ENCODE data around the gene GHSR. TPM values are rescaled to one million over a fixed set of nuclear protein-coding genes. Genes with fewer than 3 reads are reported as not detected.

The GHSR gene
- total RNA-seq, 1 donor from 2014 or later: not detected

DNA sequence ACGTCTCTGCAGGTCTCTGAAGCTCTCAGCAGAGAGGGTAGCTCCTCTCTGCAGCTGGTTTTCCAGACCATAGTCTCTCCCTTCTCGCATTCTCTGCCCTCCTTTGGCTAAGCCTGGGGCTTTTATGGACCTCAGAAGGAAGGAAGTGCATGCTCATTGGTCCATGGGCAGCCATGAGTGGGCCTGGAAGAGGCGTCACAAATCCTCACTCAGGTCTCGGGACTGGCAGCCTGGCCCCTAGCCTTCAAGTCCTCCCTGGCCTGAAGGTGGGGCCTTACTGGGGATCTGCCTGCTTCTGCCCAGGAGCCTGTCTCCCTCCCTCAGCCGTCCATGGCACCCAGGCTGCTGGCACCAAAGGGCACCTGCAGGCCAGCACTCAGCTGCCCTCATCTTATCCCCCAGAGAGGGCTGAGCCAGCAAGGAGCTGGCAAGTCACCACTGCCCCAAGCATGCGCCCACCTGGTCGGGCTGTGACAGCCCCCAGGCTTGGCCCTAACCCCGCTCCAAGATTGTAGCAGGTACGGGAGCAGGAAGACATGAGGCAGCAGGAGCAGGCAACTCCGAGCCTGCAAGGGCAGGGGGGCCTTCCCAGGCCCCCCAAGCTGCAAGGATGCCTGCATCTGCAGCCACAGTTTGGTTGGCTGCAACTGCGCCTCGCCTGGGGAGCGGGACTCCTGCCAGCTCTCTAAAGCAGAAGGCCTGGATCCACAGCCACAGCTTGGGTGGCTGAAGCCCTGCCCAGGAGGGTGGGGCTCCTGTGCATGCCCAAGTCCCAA, 37.4 kb downstream of the GHSR start:
- TF ChIP-seq, protein P1, sequence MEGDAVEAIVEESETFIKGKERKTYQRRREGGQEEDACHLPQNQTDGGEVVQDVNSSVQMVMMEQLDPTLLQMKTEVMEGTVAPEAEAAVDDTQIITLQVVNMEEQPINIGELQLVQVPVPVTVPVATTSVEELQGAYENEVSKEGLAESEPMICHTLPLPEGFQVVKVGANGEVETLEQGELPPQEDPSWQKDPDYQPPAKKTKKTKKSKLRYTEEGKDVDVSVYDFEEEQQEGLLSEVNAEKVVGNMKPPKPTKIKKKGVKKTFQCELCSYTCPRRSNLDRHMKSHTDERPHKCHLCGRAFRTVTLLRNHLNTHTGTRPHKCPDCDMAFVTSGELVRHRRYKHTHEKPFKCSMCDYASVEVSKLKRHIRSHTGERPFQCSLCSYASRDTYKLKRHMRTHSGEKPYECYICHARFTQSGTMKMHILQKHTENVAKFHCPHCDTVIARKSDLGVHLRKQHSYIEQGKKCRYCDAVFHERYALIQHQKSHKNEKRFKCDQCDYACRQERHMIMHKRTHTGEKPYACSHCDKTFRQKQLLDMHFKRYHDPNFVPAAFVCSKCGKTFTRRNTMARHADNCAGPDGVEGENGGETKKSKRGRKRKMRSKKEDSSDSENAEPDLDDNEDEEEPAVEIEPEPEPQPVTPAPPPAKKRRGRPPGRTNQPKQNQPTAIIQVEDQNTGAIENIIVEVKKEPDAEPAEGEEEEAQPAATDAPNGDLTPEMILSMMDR (IDR thresholded peaks at IDR 0.05): no peak

DNA sequence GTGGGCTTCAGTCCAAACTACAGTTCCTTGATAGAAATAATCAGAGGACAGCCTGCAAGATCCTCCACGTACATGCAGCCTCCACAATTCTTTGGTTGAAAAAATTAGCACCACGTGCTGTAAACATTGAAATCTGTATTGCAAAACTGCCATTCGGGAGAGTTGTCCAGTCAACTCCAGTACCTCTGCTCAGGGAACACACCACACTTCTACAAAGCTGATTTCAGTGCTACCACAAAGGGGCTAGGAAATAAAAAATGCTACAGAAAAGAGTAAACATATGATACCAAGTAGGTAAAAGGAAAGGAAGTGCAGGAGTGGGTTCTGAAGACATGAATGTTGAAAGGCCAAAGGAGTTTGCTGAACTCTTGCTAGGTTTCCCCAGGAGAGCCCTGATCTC, 40.4 kb downstream of the GHSR start:
- intact Hi-C loops (cut with micrococcal nuclease): no loop called here
- Mint-ChIP-seq H3K9me3 (peaks cover 3% of the 10 kb centered on the region), H3K4me1 (no peaks in the 10 kb centered on the region), H3K27me3 (peaks cover 7% of the 10 kb centered on the region), H3K4me3 (no peak overlapping the region), H3K36me3 (ENCODE audit: low read depth) (no peaks in the 10 kb centered on the region), H3K27ac (no peak overlapping the region)
- DNase-seq (no peak), ATAC-seq (ENCODE audit: low read depth) (no peak)
- TF ChIP-seq, protein P1 (IDR thresholded peaks at IDR 0.05): no peak
- ChIA-PET CTCF (no interaction called here), POLR2A (no interaction called here)

More for the DNA sequence above, 37.4 kb downstream of the GHSR start:
- no peak for DNase-seq
- ChIA-PET POLR2A (no interaction called here), CTCF (interaction anchor here (0.6 kb wide), 1 partner anchor 78 kb away, joined by 3 read pairs; no protein-coding TSS in a partner anchor)
- intact Hi-C loops (cut with micrococcal nuclease): no loop called here
- peaks cover 3% of the 10 kb centered on the region for H3K9me3 Mint-ChIP-seq
- no peaks in the 10 kb centered on the region for H3K36me3 Mint-ChIP-seq (ENCODE audit: low read depth)
- no peak overlapping the region for H3K4me3 Mint-ChIP-seq
- peaks cover 6% of the 10 kb centered on the region for H3K27me3 Mint-ChIP-seq
- H3K27ac Mint-ChIP-seq: no peak overlapping the region
- no peak for ATAC-seq (ENCODE audit: low read depth)
- no peaks in the 10 kb centered on the region for H3K4me1 Mint-ChIP-seq

DNA sequence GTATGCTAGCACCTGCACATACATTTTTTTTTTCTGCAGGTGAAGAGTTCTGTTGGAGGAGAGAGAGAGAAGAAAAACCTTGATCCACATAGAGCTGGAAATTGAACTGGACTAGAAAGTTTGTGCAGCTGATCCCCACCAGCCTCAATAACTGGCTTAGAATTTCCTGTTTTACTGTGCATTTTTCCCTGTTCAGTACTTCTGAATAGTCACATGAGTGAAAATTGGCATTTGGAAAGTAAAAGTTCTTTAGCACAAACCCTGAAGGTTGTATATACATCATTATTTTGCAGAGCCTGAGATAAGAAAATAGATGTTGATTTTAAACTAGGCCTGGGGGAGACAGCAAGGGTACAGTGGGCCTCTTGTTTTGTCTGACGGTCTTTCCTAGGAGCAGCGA, 42.3 kb downstream of the GHSR start:
- ATAC-seq (ENCODE audit: low read depth): no peak
- ChIA-PET CTCF (no interaction called here), POLR2A (no interaction called here)
- Mint-ChIP-seq H3K9me3 (no peaks in the 10 kb centered on the region), H3K27ac (no peak overlapping the region), H3K4me3 (no peak overlapping the region), H3K4me1 (no peaks in the 10 kb centered on the region), H3K36me3 (ENCODE audit: low read depth) (no peaks in the 10 kb centered on the region), H3K27me3 (peaks cover 10% of the 10 kb centered on the region)
- intact Hi-C loops (cut with micrococcal nuclease): no loop called here
- DNase-seq: no peak
- TF ChIP-seq, protein P1 (IDR thresholded peaks at IDR 0.05): no peak

DNA sequence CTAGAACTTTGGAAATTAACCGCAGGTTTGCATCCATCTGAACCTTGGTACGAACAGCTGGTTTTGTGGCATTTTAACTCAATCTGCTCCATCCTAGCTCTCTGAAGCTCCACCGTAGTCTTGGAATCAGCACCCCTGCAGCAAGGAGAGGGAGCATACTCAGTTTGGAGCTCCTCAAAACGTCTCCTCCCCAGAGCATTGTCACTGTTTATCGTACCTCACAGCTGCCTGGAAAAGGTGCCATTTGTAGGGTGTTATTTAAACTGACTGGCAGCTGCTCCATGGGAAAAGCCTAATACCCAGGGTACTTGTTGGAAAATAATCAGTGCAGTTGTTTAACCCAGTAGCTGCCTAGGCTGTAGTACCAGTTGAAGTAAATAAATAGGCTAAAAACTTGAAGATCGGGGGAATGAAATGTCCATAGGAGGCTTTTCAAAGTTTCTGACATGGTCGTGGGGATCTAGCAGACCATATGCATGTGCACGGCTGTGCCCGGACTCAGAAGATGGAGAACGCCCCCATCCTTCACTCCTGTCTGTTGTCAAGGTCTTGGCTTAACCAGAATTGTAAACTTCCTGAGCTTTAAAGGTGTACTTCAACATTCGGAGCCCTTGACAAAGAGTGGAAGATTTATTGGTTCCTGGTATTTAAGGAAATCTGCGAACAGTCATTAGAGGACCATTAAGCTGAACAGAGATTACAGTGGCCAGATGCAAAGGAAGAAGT, 43.9 kb downstream of the GHSR start:
- H3K4me1 Mint-ChIP-seq: no peaks in the 10 kb centered on the region
- peaks cover 8% of the 10 kb centered on the region for H3K27me3 Mint-ChIP-seq
- no peaks in the 10 kb centered on the region for H3K36me3 Mint-ChIP-seq (ENCODE audit: low read depth)
- DNase-seq (no peak), ATAC-seq (ENCODE audit: low read depth) (no peak)
- H3K27ac Mint-ChIP-seq: no peak overlapping the region
- H3K4me3 Mint-ChIP-seq: no peak overlapping the region
- CTCF ChIA-PET: no interaction called here
- POLR2A ChIA-PET: no interaction called here
- TF ChIP-seq, protein P1 (IDR thresholded peaks at IDR 0.05): no peak
- intact Hi-C loops (cut with micrococcal nuclease): no loop called here
- no peaks in the 10 kb centered on the region for H3K9me3 Mint-ChIP-seq

DNA sequence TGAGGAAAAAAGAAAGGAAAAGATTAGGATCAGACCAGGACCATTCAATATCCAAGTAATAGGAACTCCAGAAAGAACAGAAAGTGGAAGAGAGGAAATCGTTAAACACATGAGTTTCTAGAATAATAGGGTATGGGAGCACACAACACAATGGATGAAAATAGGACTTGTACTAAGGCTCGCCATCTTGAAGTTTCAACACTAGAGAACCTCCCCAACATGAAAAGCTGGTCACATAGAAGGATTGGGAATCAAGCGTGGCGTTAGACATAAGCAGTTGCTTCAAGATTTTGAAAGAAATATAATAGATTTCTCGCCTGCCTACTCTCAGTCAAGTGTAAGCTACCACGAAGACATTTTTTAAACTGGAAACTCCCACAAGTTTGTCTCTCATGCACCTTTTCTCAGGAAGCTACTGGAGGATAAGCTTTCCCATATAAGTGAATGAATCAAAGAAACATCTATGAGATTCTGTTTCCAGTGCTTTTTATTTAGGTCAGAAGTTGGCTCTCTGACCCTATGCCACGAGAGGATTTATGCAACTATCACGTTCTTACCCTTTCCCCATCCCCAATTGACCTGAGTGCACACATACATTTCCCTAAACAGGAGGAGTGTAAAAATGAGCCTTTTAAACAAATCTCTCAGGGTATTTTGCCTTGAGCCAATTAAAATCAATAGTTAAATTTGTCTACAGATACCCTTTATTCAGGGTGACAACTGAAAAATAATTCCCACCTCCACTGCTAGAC, 45.2 kb downstream of the GHSR start:
- ChIA-PET CTCF (no interaction called here), POLR2A (no interaction called here)
- Mint-ChIP-seq H3K4me1 (no peaks in the 10 kb centered on the region), H3K27me3 (peaks cover 8% of the 10 kb centered on the region), H3K36me3 (ENCODE audit: low read depth) (no peaks in the 10 kb centered on the region), H3K9me3 (no peaks in the 10 kb centered on the region), H3K27ac (no peak overlapping the region), H3K4me3 (no peak overlapping the region)
- intact Hi-C loops (cut with micrococcal nuclease): no loop called here
- DNase-seq (no peak), ATAC-seq (ENCODE audit: low read depth) (no peak)
- TF ChIP-seq, protein P1 (IDR thresholded peaks at IDR 0.05): no peak
